GM12873 (cell line): Measurements from ENCODE around the gene SNX21.

ENCODE experiments used
- TF ChIP-seq, protein P1 (sequence below): IDR thresholded peaks from 2 replicates; pipeline ENCODE4 v1.5.1; 2012; ENCODE audit warnings: low read depth, mild to moderate bottlenecking, moderate library complexity, low read length, control low read depth; ENCODE audit not compliant: insufficient read depth; ENCODE audit errors: missing control alignments

Gene SNX21

DNA sequence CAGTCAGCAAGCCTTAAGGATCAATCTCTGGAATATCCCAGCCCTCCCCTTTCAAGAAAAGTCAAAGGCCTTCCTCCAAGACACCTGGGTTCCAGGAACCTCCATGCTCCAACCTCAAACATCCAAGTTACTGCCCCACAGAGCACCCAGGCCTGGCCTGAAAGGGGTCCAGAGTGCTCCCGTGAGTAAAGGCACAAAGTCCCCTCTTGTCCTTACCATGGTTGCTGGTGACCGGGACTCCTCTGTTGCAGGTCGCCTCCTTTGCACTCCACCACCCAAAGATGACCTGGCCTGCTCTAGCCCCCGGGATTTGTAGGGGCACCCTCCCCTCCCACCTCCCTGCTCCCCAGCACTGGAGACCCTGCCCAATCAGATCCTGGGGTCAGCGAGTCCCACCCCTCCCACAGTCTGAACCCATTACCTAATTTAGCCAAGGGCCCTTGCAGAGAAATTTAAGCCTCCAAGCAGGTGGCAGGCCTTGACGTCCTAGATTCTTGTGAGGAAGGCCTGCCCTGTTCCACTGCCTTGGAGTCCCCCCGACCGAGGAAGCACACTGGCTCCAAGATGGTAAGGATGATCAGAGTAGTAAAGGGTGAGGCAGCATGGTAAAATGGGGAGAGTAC is 6.5 kb upstream of the SNX21 start, which contains the start of gene TNNC2:
TNNC2 (minus strand) TSS at position 283 of the 623 bp plus-strand sequence; CDS start at position 219, 64 bp downstream.
- TF ChIP-seq, protein P1, sequence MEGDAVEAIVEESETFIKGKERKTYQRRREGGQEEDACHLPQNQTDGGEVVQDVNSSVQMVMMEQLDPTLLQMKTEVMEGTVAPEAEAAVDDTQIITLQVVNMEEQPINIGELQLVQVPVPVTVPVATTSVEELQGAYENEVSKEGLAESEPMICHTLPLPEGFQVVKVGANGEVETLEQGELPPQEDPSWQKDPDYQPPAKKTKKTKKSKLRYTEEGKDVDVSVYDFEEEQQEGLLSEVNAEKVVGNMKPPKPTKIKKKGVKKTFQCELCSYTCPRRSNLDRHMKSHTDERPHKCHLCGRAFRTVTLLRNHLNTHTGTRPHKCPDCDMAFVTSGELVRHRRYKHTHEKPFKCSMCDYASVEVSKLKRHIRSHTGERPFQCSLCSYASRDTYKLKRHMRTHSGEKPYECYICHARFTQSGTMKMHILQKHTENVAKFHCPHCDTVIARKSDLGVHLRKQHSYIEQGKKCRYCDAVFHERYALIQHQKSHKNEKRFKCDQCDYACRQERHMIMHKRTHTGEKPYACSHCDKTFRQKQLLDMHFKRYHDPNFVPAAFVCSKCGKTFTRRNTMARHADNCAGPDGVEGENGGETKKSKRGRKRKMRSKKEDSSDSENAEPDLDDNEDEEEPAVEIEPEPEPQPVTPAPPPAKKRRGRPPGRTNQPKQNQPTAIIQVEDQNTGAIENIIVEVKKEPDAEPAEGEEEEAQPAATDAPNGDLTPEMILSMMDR = no peak

DNA sequence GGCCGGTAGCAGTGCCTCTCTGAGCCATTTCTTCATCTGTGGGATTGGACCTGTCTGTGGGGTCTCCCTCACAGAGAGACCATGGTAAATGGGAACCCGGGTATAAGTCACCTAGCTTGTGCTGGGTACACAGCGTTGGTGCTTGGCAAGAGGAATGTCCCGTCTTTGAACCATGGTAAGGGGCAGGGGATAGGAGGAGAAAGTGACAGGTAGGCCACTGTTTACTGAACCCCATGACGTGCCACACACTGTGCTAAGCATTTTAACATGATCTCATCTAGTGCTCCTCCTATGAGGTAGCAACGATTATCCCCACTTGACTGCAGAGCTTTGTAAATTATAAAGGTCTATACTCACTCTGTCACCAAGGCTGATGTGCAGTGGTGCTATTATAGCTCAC is 5.9 kb upstream of the SNX21 start:
- TF ChIP-seq, protein P1 = no peak

DNA sequence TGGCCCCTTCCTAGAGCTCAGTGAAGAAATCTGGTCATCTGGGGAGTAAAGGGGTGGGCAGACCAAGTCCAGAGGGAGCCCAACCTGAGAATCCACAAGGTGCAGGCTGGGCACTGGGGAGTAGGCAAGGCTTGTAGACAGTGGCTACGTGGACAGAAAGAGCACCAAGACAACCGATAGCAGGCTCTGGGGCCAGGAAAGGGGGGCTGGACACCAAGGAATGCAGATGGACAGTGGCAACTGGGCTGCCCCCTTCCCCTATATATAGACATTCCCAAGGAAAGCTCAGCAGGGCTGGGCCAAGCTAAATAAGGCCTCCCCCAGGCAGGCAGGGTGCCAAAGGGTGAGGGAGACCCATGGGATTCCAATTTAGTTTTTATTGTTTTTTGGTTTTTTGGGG is 5.0 kb upstream of the SNX21 start:
- TF ChIP-seq, protein P1 = no peak

DNA sequence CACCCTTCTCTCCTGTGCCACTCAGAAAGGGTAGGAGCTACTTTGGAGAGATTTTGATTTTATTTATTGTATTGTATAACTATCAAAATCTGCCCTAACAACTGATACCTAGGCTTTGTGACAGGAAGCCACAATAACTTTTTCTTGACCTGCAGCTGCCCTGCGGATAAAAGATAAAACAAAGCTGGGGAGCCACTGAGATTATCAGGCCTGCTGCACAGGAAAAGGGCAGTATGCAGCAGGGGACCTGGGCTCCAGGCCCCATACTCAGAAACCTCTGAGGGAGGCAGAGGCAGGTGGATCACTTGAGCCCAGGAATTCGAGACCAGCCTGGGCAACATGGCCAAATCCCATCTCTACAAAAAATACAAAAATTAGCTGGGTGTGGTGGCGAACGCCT is 980 bp upstream of the SNX21 start:
- TF ChIP-seq, protein P1 = no peak

DNA sequence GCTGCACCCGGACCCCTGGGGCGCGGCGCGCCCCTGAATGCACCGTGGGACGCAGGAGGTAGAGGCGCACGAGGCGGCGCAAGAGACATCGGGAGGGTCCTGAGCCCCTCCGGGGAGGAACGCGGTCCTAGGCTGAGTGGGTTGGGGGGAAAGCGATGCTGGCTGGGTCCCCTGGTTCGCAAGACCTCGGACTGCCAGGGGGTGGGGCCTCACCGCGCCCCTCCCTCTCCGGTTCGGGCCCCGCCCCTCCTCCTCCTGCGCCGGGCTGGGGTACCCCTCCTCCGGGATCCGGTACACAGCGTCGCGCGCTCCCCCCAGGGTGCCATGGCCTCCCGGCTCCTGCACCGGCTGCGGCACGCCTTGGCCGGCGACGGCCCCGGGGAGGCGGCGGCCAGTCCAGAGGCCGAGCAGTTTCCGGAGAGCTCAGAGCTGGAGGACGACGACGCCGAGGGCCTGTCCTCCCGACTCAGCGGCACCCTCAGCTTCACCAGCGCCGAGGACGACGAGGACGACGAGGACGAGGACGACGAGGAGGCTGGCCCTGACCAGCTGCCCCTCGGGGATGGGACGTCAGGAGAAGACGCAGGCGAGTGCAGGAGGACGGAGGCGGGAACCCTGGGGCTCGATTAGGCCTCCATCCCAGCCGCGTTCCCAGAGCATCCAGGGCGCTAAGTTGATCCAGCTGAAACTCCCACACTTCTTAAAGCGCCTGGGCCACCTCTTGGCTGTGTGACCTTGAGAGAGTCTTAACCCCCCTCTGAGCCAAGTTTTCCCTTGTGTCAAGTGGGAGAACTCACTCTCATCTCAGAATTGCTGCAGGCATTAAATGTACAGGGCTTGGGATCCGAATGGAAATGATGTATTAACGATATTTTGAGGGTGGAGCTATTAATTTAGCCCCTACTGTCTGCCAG is 541 bp downstream of the SNX21 start:
- TF ChIP-seq, protein P1 = no peak

DNA sequence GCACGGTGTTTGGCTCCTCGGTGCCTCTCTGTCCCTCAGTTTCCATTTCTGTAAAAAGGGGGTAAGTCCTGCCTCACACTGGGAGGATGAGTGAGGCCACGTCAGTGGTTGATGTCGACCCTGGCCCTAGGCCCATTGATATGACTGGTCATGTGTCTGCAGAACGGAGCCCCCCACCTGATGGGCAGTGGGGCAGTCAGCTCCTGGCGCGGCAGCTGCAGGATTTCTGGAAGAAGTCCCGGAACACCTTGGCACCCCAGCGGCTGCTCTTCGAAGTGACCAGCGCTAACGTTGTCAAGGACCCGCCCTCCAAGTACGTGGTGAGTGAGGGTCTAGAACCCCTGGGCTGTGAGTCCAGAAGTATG is 1.2 kb downstream of the SNX21 start:
- TF ChIP-seq, protein P1 = no peak

DNA sequence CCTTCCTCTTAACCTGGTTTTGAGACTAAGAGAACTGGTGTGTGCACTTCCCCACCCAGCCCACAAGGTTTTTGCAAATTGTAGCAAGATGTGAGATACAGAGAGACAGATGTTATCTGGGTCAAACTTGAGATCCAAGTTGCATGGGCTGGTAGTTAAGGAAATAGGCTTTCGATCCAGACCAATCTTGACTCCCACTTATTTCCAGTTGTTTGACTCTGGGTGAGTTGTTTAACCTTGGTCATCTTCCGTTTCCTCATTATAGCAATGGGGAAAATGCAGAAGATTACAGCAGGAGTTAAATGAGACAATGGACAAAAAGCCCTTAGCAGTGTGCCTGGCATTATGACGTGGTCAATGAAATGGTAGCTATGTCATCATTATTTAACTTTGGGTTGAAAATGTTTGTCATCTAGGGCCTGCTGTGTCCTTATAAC is 1.7 kb downstream of the SNX21 start:
- TF ChIP-seq, protein P1 = peak; percentile 16
